Neural cell (in vitro differentiated cells): ENCODE data around the gene SUV39H1. TPM values are rescaled to one million over a fixed set of nuclear protein-coding genes. Genes with fewer than 3 reads are reported as not detected.

Experiments used
- H2AFZ ChIP-seq: fragments of 200-600, 300-800 bp; sonication (generic), shearing (Covaris generic); 2 replicates; pipeline ENCODE4 v1.6.0; 2014; ENCODE audit warnings: low read depth, mild to moderate bottlenecking, antibody characterized with exemption, low read length, moderate library complexity
- H3F3A ChIP-seq: fragments of 200-600 bp; shearing (Covaris generic); 2 replicates; pipeline ENCODE4 v1.6.1; 2016; ENCODE audit warnings: mild to moderate bottlenecking, moderate library complexity, mixed read lengths, antibody characterized with exemption, low read length; ENCODE audit not compliant: insufficient read depth, poor library complexity, severe bottlenecking
- H3K27ac ChIP-seq: fragments of 200-600, 300-800 bp; sonication (generic), shearing (Covaris generic); 2 replicates; pipeline ENCODE4 v1.5.1; 2014; ENCODE audit warnings: mild to moderate bottlenecking, low read length, moderate library complexity
- H3K27me3 ChIP-seq: fragments of 300-800, 200-600 bp; sonication (generic), shearing (Covaris generic); 2 replicates; pipeline ENCODE4 v1.6.0; 2014; ENCODE audit warnings: mild to moderate bottlenecking, low read depth, low read length, moderate library complexity; ENCODE audit not compliant: insufficient read depth
- H3K36me3 ChIP-seq: fragments of 300-800, 200-600 bp; sonication (generic), shearing (Covaris generic); 2 replicates; pipeline ENCODE4 v1.5.1; 2014; ENCODE audit warnings: mild to moderate bottlenecking, antibody characterized with exemption, low read length, moderate library complexity; ENCODE audit not compliant: insufficient read depth
- H3K4me2 ChIP-seq: fragments of 300-800, 200-600 bp; sonication (generic), shearing (Covaris generic); 2 replicates; pipeline ENCODE4 v1.6.0; 2014; ENCODE audit warnings: mild to moderate bottlenecking, low read length
- H3K4me3 ChIP-seq: fragments of 300-800, 200-600 bp; sonication (generic), shearing (Covaris generic); 2 replicates; pipeline ENCODE4 v1.5.1; 2014; ENCODE audit warnings: mild to moderate bottlenecking, low read length, moderate library complexity
- H3K79me2 ChIP-seq: fragments of 200-600 bp; shearing (Covaris generic); replicated peaks from 2 replicates; pipeline ENCODE4 v1.6.0; 2014; ENCODE audit warnings: mild to moderate bottlenecking, low read length, moderate library complexity; ENCODE audit not compliant: insufficient read depth
- H3K9ac ChIP-seq: fragments of 300-800, 200-600 bp; sonication (generic), shearing (Covaris generic); 2 replicates; pipeline ENCODE4 v1.6.1; 2016; ENCODE audit warnings: mild to moderate bottlenecking, low read length, mixed read lengths
- H3K9me2 ChIP-seq: fragments of 200-600 bp; shearing (Covaris generic); 2 replicates; pipeline ENCODE4 v1.6.1; 2016; ENCODE audit warnings: mild to moderate bottlenecking, low read length, mixed read lengths; ENCODE audit not compliant: insufficient read depth
- H3K9me3 ChIP-seq: fragments of 200-600, 300-800 bp; sonication (generic), shearing (Covaris generic); 2 replicates; pipeline ENCODE4 v1.6.1; 2016; ENCODE audit warnings: mild to moderate bottlenecking, mixed run types, low read length, moderate library complexity, mixed read lengths
- H4K20me1 ChIP-seq: fragments of 200-600 bp; shearing (Covaris generic); 2 replicates; pipeline ENCODE4 v1.6.1; 2016; ENCODE audit warnings: mild to moderate bottlenecking, mixed run types; ENCODE audit not compliant: insufficient read depth
- EP300 ChIP-seq: fragments of 450-650 bp; conservative IDR thresholded peaks from 2 replicates; pipeline ENCODE4 v1.6.1; 2014; ENCODE audit warnings: antibody characterized with exemption, mild to moderate bottlenecking, moderate library complexity; ENCODE audit not compliant: poor library complexity, severe bottlenecking
- EZH2 ChIP-seq: fragments of 200-600, 300-800 bp; shearing (Covaris generic), sonication (generic); IDR thresholded peaks from 2 replicates; pipeline ENCODE4 v1.6.1; 2014; ENCODE audit warnings: antibody characterized with exemption, low read length, borderline replicate concordance, mild to moderate bottlenecking; ENCODE audit not compliant: insufficient read depth, poor library complexity, severe bottlenecking
- MXI1 ChIP-seq: fragments of 450-650 bp; conservative IDR thresholded peaks from 2 replicates; pipeline ENCODE4 v1.6.1; 2014; ENCODE audit warnings: antibody characterized with exemption, mild to moderate bottlenecking; ENCODE audit not compliant: poor library complexity, severe bottlenecking
- POLR2AphosphoS5 ChIP-seq: IDR thresholded peaks from 2 replicates; pipeline ENCODE4 v1.6.1; 2012
- RAD21 ChIP-seq: fragments of 450-650 bp; conservative IDR thresholded peaks from 2 replicates; pipeline ENCODE4 v1.6.1; 2014; ENCODE audit warnings: antibody characterized with exemption, mild to moderate bottlenecking, moderate library complexity
- SMC3 ChIP-seq: fragments of 450-650 bp; conservative IDR thresholded peaks from 2 replicates; pipeline ENCODE4 v1.6.1; 2014; ENCODE audit warnings: antibody characterized with exemption, mild to moderate bottlenecking, moderate library complexity; ENCODE audit not compliant: poor library complexity
- TAF1 ChIP-seq: IDR thresholded peaks from 2 replicates; pipeline ENCODE4 v1.6.1; 2012; ENCODE audit warnings: low read depth
- polyA plus RNA-seq: library from polyadenylated mRNA; depleted of rRNA; stranded (reverse); fragments of >200 nt; gene quantifications from 2 replicates; pipeline ENCODE4 v1.2.3, GENCODE V29; 2014
- TF ChIP-seq, protein P1 (sequence below): fragments of 450-650 bp; IDR thresholded peaks from 2 replicates; pipeline ENCODE4 v1.5.1; 2014; ENCODE audit warnings: antibody characterized with exemption, mild to moderate bottlenecking, moderate library complexity; ENCODE audit not compliant: poor library complexity, severe bottlenecking
- TF ChIP-seq, protein P2 (sequence below): IDR thresholded peaks from 2 replicates; pipeline ENCODE4 v1.6.1; 2012; ENCODE audit warnings: borderline replicate concordance

Gene SUV39H1
- polyA plus RNA-seq, 1 donor from 2014 or later, result 3.2 TPM

DNA sequence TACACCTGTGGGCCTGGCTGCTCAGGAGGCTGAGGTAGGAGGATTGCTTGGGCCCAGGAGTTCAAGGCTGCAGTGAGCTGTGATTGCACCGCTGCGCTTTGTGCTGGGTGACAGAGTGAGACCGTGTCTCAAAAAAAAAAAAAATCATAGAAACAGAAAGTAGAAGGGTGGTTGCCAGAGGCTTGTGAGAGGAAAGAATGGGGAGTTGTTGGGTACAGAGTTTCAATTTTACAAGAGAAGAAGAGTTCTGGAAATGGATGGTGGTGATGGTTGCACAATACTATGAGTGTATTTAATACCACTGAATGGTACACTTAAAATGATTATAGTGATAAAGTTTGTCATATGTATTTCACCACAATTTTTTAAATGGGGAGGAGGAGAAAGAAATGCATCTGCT is 54.8 kb downstream of the SUV39H1 start:
- no peaks in the 10 kb centered on the region for H4K20me1 ChIP-seq
- H3K9me3 ChIP-seq, result no peaks in the 10 kb centered on the region
- H3K79me2 ChIP-seq, result no peaks in the 10 kb centered on the region
- no peaks in the 10 kb centered on the region for H3K9me2 ChIP-seq
- H3K36me3 ChIP-seq, result no peaks in the 10 kb centered on the region
- no peak overlapping the region for H2AFZ ChIP-seq
- no peak overlapping the region for H3K4me2 ChIP-seq
- TF ChIP-seq EP300 (no peak), TAF1 (no peak), RAD21 (no peak)
- TF ChIP-seq, protein P1, sequence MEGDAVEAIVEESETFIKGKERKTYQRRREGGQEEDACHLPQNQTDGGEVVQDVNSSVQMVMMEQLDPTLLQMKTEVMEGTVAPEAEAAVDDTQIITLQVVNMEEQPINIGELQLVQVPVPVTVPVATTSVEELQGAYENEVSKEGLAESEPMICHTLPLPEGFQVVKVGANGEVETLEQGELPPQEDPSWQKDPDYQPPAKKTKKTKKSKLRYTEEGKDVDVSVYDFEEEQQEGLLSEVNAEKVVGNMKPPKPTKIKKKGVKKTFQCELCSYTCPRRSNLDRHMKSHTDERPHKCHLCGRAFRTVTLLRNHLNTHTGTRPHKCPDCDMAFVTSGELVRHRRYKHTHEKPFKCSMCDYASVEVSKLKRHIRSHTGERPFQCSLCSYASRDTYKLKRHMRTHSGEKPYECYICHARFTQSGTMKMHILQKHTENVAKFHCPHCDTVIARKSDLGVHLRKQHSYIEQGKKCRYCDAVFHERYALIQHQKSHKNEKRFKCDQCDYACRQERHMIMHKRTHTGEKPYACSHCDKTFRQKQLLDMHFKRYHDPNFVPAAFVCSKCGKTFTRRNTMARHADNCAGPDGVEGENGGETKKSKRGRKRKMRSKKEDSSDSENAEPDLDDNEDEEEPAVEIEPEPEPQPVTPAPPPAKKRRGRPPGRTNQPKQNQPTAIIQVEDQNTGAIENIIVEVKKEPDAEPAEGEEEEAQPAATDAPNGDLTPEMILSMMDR, result no peak
- H3K9ac ChIP-seq, result no peak overlapping the region
- H3F3A ChIP-seq, result no peaks in the 10 kb centered on the region
- H3K27ac ChIP-seq, result no peak overlapping the region
- H3K4me3 ChIP-seq, result no peak overlapping the region
- H3K27me3 ChIP-seq, result no peaks in the 10 kb centered on the region

DNA sequence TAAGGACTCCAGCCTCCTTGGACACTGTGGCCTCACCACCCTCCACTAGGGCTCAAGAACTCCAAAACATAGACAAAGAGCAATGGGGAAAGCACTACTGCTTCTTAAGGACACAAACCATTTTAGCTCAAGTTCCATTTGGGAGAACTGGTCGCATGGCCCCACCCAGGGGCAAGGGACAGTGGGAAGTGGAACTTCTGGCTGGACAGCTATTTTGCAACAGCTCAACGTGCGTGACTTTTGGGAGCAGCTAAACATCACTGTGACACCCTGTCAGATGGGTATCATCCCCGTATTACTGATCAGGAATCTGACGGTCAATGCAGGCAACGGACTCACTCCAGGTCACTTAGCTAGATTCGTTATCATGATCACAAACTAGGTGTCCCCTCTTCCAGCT is 56.0 kb downstream of the SUV39H1 start:
- Histone ChIP-seq H3K9me3 (no peaks in the 10 kb centered on the region), H3K9me2 (no peaks in the 10 kb centered on the region), H3K36me3 (no peaks in the 10 kb centered on the region), H3K4me2 (no peak overlapping the region), H2AFZ (no peak overlapping the region), H3K27ac (no peak overlapping the region), H3K79me2 (no peaks in the 10 kb centered on the region), H4K20me1 (no peaks in the 10 kb centered on the region), H3K4me3 (no peak overlapping the region), H3K27me3 (no peaks in the 10 kb centered on the region), H3K9ac (no peak overlapping the region), H3F3A (no peaks in the 10 kb centered on the region)
- TF ChIP-seq TAF1 (no peak), RAD21 (no peak), EP300 (no peak), POLR2AphosphoS5 (no peak), MXI1 (no peak), EZH2 (no peak), SMC3 (no peak)
- TF ChIP-seq, protein P1, result no peak
- TF ChIP-seq, protein P2, sequence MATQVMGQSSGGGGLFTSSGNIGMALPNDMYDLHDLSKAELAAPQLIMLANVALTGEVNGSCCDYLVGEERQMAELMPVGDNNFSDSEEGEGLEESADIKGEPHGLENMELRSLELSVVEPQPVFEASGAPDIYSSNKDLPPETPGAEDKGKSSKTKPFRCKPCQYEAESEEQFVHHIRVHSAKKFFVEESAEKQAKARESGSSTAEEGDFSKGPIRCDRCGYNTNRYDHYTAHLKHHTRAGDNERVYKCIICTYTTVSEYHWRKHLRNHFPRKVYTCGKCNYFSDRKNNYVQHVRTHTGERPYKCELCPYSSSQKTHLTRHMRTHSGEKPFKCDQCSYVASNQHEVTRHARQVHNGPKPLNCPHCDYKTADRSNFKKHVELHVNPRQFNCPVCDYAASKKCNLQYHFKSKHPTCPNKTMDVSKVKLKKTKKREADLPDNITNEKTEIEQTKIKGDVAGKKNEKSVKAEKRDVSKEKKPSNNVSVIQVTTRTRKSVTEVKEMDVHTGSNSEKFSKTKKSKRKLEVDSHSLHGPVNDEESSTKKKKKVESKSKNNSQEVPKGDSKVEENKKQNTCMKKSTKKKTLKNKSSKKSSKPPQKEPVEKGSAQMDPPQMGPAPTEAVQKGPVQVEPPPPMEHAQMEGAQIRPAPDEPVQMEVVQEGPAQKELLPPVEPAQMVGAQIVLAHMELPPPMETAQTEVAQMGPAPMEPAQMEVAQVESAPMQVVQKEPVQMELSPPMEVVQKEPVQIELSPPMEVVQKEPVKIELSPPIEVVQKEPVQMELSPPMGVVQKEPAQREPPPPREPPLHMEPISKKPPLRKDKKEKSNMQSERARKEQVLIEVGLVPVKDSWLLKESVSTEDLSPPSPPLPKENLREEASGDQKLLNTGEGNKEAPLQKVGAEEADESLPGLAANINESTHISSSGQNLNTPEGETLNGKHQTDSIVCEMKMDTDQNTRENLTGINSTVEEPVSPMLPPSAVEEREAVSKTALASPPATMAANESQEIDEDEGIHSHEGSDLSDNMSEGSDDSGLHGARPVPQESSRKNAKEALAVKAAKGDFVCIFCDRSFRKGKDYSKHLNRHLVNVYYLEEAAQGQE, result no peak
